Astrocyte (in vitro differentiated cells and primary cell): ENCODE measurements around the gene TRPC4.

Experiments
- CTCF ChIP-seq: IDR thresholded peaks from 2 replicates; pipeline ENCODE4 v1.5.1; 2011; ENCODE audit warnings: low read depth, mild to moderate bottlenecking, inconsistent platforms, low read length, moderate library complexity; ENCODE audit not compliant: insufficient read depth
- EZH2 ChIP-seq: IDR thresholded peaks from 2 replicates; pipeline ENCODE4 v1.6.1; 2012; ENCODE audit warnings: mild to moderate bottlenecking, low read length, inconsistent platforms; ENCODE audit not compliant: insufficient read depth

GRCh38 chr13:37613638-37614037 lies 255.9 kb downstream of the TRPC4 start:
- TF ChIP-seq CTCF (no peak), EZH2 (no peak)
